LHCN-M2 (cell line): ENCODE measurements around the gene CCDC13. TPM values are rescaled to one million over a fixed set of nuclear protein-coding genes. Genes with fewer than 3 reads are reported as not detected.

ENCODE experiments used
- DNase-seq: peaks from one replicate; pipeline ENCODE4 v3.0.0-alpha.2; 2012; ENCODE audit warnings: low read depth
- total RNA-seq: library from RNA; depleted of rRNA; stranded (reverse); fragments of >200 nt; gene quantifications from 2 replicates; pipeline ENCODE4 v1.2.3, GENCODE V29; 2014

CCDC13 gene
- total RNA-seq, 1 experiment from 2014 or later = 0.57 TPM

GRCh38 chr3:42800251-42800650 lies 27.2 kb upstream of the CCDC13 start:
- no peak for DNase-seq

GRCh38 chr3:42799376-42799775 lies 26.3 kb upstream of the CCDC13 start:
- peak; percentile 24 for DNase-seq

DNA sequence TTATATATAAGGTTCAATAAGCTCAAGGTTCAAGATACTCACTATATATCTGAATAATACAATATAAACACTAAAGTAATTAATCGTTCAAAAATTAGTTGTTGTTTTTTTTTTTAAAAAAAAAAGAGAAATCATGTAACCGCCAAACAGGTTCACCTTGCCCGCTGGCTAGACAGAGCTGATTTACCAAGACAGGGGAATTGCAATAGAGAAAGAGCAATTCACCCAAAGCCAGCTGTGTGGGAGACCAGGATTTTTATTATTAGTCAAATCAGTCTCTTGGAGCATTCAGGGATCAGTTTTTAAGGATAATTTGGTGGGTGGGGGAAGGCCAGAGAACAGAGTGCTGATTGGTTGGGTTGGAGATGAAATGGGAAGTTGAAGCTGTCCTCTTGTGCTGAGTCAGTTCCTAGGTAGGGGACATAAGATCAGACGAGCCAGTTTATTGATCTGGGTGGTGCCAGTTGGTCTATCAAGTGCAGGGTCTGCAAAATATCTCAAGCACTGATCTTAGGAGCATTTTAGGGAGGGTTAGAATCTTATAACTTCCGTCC lies 23.4 kb upstream of the CCDC13 start:
- no peak for DNase-seq

DNA sequence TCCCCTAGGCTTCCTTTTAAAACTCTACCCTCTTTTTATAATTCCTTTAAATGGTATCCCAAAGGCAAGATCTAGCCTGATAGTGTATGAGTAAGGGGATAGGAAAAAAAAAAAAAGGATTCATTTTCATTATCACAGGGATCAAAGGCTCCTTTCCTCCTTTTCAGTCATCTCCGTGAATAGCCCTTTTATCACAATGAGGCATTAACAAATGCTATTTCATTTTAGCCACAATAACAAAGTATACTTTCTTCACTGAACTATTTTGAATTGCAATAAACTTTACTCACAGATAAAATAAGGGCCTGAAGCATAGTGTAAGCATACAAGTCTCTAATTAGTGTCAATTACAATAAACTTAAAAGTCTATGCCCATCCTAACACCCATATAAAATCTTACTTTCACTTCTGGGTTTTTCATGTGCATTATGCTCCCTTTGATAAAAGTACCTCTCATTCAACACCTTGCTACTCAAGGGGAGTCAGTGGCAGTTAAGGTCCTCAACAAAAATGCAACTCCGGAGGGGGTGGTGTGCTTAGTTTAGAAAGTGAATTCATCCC lies 22.6 kb upstream of the CCDC13 start:
- DNase-seq = no peak

DNA sequence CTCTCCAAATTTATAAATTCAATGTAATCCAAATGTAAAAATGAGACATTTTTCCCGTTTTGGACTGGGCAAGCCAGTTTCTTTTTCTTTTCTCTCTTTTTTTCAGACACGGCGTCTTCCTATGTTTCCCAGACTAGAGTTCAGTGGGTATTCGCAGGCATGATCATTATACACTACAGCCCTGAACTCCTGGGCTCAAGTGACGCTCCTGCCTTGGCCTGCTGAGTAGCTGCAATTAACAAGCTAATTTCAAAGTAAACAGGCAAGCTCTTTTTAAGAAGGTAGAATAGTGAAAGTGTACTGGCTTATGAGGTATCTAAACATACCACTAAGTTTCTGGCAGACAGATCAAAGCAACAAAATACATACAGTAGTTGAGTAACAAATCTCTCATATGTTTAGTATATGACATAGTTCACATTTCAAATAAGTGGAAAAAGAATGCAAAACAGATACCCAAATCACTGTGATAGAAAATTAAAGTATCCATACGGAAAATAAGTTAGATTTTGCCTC lies 17.7 kb upstream of the CCDC13 start:
- DNase-seq = no peak

DNA sequence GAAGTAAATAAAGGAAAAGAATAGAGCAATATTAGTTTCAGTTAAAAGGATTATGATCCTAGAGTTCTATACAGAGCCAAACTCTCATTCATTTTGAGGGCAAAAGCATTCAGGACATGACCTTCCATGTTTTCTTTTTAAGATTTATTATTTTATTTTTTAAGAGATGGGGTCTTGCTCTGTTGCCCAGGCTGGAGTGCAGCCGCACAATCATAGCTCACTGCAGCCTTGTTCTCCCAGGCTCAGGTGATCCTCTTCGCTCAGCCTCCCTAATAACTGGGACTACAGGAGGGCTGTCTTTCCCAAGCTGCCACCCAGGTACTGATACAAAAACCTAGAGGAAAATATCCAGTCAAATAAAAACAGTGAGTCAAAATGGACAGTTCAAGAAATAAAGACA lies 13.6 kb upstream of the CCDC13 start:
- DNase-seq = no peak

DNA sequence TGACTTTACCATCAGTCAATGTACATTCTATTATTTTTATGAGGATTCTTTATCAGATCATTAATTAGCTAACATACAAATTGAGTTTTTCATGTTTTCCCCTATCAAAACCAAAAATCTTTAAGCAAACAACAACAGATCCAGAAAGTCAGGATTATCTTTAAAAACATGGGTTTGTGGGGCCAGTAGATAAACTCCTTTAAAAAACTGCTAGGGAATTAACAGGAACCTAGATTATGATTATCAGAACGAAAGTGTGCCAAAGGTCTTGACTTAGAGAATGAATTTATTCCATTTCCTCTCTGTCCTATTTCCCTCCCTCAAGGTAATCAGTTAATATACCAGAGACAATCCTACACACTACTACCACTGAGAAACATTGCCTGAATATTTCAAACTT lies 13.2 kb upstream of the CCDC13 start:
- DNase-seq = no peak

GRCh38 chr3:42780892-42781700 lies 8.0 kb upstream of the CCDC13 start:
- peak; percentile 77 for DNase-seq

GRCh38 chr3:42780398-42780797 lies 7.3 kb upstream of the CCDC13 start:
- no peak for DNase-seq

- peak; percentile 92 for DNase-seq
Observed at GRCh38 chr3:42778644-42779043, 5.6 kb upstream of the CCDC13 start.

DNA sequence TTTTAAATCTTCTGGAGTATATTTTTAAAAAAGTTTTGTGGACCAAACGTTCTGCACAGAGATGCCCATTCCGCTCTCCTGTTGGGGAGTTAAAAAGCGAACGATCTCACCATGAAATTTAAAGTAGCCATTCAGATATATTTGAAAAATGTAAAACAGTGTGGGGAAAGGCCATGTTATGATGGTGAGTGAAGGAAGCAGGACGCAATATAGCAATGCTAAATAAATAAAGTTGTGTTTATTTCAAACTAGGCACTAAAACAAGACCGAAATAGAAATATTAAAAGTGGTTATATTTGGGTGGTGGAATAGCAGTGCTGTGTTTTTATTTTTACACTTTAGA lies 327 bp upstream of the CCDC13 start:
- DNase-seq = no peak

DNA sequence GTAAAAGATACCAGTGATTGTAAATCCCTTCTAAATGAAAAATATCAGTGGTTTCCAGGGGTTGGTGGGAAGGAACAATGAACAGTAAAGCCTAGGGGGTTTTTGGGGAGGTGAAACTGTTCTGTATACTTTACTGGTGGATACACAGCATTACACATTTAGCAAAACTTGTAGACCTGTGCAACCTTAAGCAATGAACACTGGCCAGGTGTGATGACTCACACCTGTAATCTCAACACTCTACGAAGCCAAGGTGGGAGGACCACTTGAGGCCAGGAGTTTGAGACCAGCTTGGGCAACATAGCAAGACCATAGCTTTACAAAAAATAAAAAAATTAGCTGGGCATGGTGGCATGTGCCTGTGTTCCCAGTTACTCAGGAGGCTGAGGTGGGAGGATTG lies 1.8 kb downstream of the CCDC13 start:
- DNase-seq = no peak

DNA sequence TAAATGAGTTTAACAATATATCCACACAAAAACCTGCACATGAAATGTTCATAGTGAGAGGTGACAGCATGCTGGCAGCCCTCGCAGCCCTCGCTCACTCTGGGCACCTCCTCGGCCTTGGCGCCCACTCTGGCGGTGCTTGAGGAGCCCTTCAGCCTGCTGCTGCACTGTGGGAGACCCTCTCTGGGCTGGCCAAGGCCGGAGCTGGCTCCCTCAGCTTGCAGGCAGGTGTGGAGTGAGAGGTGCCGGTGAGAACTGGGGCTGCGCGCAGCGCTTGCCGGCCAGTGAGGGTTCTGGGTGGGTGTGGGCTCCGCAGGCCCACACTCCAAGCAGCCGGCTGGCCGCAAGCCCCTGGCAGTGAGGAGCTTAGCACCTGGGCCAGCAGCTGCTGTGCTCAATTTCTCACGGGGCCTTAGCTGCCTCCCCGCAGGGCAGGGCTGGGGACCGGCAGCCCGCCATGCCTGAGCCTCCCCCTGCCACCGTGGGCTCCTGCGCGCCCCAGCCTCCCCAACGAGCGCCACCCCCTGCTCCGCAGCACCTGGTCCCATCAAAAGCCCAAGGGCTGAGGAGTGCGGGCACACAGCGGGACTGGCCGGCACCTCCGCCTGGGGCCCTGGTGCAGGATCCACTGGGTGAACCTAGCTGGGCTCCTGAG lies 3.4 kb downstream of the CCDC13 start:
- DNase-seq = no peak

DNA sequence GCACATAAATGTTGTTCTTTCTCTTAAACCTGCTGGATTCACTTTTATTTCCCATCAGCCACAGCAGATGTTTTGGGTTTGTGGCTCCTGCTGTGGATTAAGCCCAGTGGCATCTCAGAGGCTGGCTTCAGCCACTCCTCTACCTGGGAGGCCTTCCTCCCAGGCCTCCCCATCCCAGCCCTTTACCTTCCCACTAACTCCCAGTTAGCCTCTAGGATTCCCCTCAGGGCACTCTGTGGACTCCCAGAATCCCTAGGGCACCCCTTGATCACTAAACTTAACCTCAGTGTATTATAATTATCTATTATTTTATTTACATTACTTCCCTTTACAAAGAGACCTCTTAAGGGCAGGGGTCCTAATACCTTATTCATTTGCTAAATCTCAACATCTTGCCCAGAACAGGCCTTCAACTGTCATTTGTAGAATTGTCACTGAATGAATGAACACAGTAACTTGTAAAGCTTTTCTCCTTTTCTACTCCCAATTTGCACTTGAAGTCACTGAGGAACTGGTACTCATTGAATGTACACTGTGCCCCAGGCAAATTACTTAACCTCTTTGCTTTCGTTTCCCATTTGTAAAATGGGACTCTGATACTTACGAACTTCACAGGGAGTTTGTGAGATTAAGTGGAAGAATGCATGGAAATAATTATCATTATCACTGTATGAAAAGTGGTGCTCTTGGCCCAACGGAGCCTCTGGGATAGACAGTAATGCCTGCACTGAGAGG lies 8.3 kb downstream of the CCDC13 start:
- no peak for DNase-seq

- no peak for DNase-seq
Observed at GRCh38 chr3:42764115-42764514, 8.9 kb downstream of the CCDC13 start.

GRCh38 chr3:42763021-42763420 lies 10.0 kb downstream of the CCDC13 start:
- peak; percentile 31 for DNase-seq

GRCh38 chr3:42762046-42762724 lies 10.9 kb downstream of the CCDC13 start:
- DNase-seq = no peak

DNA sequence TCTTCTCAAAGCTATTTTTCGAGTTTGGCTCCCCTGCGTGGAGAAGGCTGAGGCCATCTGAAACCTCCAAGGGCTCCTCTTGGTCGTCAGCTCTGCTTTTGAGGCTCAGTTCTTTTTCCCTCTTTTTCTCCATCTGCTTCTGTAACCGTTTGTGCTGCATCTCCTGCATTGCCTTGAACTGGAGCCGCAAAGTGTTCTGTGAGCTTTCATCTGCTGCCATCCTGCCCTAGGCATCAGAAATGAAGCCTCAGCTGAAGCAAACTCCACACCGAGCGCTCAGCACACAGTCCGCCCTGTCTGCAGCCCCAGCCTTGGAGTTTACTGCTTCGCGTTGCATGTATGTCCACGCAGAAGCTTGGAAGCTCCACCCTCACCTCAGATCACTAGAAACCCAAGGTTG lies 14.9 kb downstream of the CCDC13 start:
- DNase-seq = no peak

DNA sequence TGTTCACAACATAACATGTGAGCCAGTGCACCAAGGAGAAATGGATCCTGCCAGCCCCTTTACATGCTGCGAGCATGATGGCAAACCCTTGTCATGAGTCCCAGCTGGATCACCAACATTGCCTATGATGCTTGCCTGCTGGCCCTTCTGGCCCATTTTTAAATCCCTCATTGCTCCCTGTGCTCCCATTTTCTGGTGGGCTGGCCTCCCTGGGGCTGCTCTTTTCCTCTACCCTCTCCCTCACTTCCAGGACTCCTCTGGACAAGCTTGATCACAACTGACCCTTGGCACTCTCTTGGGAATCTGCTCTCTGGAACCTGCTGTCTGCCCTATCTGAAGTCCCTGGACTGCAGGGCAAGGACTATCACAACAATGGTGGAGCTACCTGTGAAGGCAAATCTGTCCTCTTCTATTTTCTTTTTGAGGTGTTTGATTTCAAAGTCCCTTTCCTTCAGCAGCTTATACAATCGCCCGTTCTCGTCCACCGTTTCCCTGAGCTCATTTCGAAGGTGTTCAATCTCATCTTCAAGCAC lies 16.3 kb downstream of the CCDC13 start:
- DNase-seq = no peak

- DNase-seq = peak; percentile 18
Observed at GRCh38 chr3:42755681-42756578, 17.1 kb downstream of the CCDC13 start.
